Keratinocyte (primary cell): ENCODE data around the gene CCDC97. TPM values are rescaled to one million over a fixed set of nuclear protein-coding genes. Genes with fewer than 3 reads are reported as not detected.

Source experiments
- DNase-seq: peaks from one replicate; pipeline ENCODE4 v3.0.0-alpha.2; 2011; ENCODE audit warnings: low read depth, missing footprints, low spot score
- FAIRE-seq: peaks from 2 replicates; lab custom pipeline; 2011; peaks lifted over from hg19 to GRCh38; lab: Jason Lieb, UNC
- H2AFZ ChIP-seq: 2 replicates; pipeline ENCODE4 v1.6.0; 2012; ENCODE audit warnings: low read length, control low read depth, inconsistent platforms; ENCODE audit not compliant: control insufficient read depth
- H3K27ac ChIP-seq: 2 replicates; pipeline ENCODE4 v1.5.1; 2011; ENCODE audit warnings: low read length; ENCODE audit not compliant: control insufficient read depth, insufficient read depth
- H3K27me3 ChIP-seq: 3 replicates; pipeline ENCODE4 v1.6.0; 2011; ENCODE audit warnings: low read length; ENCODE audit not compliant: control insufficient read depth, insufficient read depth; ENCODE audit errors: extremely low read depth
- H3K36me3 ChIP-seq, 2 experiments: 2 replicates in 1 of 2; 3 replicates in 1 of 2; pipeline ENCODE4 v1.5.1; 2011; ENCODE audit warnings: low read length in 2 of 2, mild to moderate bottlenecking in 1 of 2; ENCODE audit not compliant: control insufficient read depth in 2 of 2, insufficient read depth in 2 of 2; ENCODE audit errors: extremely low read depth in 1 of 2
- H3K4me1 ChIP-seq: 3 replicates; pipeline ENCODE4 v1.5.1; 2011; ENCODE audit warnings: low read length; ENCODE audit not compliant: control insufficient read depth, insufficient read depth; ENCODE audit errors: extremely low read depth
- H3K4me2 ChIP-seq: 3 replicates; pipeline ENCODE4 v1.6.0; 2011; ENCODE audit warnings: low read depth, low read length; ENCODE audit not compliant: control insufficient read depth, insufficient read depth; ENCODE audit errors: extremely low read depth
- H3K4me3 ChIP-seq, 3 experiments: fragments of 200-600 bp in 1 of 3; sonication (generic) in 1 of 3; 2 replicates in 2 of 3; 3 replicates in 1 of 3; pipeline ENCODE4 v1.5.1; 2011 to 2016; ENCODE audit warnings: low read length in 3 of 3, mild to moderate bottlenecking in 3 of 3, control low read depth in 2 of 3, inconsistent platforms in 1 of 3, low read depth in 1 of 3, mixed read lengths in 1 of 3, mixed run types in 1 of 3, moderate library complexity in 1 of 3; ENCODE audit not compliant: control insufficient read depth in 2 of 3, insufficient read depth in 2 of 3; ENCODE audit errors: extremely low read depth in 1 of 3
- H3K79me2 ChIP-seq: 2 replicates; pipeline ENCODE4 v1.6.0; 2012; ENCODE audit warnings: low read length; ENCODE audit not compliant: control insufficient read depth, insufficient read depth
- H3K9ac ChIP-seq: 3 replicates; pipeline ENCODE4 v1.6.0; 2011; ENCODE audit warnings: low read length; ENCODE audit not compliant: control insufficient read depth, insufficient read depth; ENCODE audit errors: extremely low read depth
- H3K9me1 ChIP-seq: 3 replicates; pipeline ENCODE4 v1.6.0; 2011; ENCODE audit warnings: low read length; ENCODE audit not compliant: control insufficient read depth, insufficient read depth; ENCODE audit errors: extremely low read depth
- H3K9me3 ChIP-seq: 2 replicates; pipeline ENCODE4 v1.5.1; 2012; ENCODE audit warnings: low read depth, low read length; ENCODE audit not compliant: control insufficient read depth
- H4K20me1 ChIP-seq: 3 replicates; pipeline ENCODE4 v1.6.0; 2011; ENCODE audit warnings: low read length; ENCODE audit not compliant: control insufficient read depth, insufficient read depth; ENCODE audit errors: extremely low read depth
- EZH2 ChIP-seq: IDR thresholded peaks from one replicate; pipeline ENCODE4 v1.6.1; 2012; ENCODE audit warnings: inconsistent platforms, mild to moderate bottlenecking, low read length, moderate library complexity
- dilution Hi-C: fragments of 300-500 bp; cut with MboI; formaldehyde crosslinking; loops from one replicate; pipeline ENCODE4 v1.7.0; 2020; ENCODE audit warnings: low sequenced_read_pairs; ENCODE audit not compliant: extremely low pct_ligation_motif_present
- polyA plus RNA-seq, 5 experiments: library from polyadenylated mRNA; depleted of rRNA in 3 of 5; stranded (reverse) in 3 of 5; stranded (forward) in 1 of 5; unstranded in 1 of 5; fragments of >200 nt; gene quantifications; 1 replicate in 1 of 5; 2 replicates in 3 of 5; 3 replicates in 1 of 5; pipeline versions ENCODE4 v1.2.1 to v1.2.3, GENCODE V29; 2011 to 2012; ENCODE audit warnings: missing spikeins in 2 of 5, low read depth in 1 of 5, low replicate concordance in 1 of 5
- TF ChIP-seq, protein P1 (sequence below), 3 experiments: IDR thresholded peaks in 1 of 3; conservative IDR thresholded peaks in 1 of 3; optimal IDR thresholded peaks in 1 of 3; 2 replicates in 2 of 3; 3 replicates in 1 of 3; pipeline versions ENCODE3 to v1.5.1; 2011; ENCODE audit warnings: low read length in 3 of 3, mild to moderate bottlenecking in 3 of 3, moderate library complexity in 2 of 3, control low read depth in 1 of 3, inconsistent platforms in 1 of 3; ENCODE audit not compliant: insufficient read depth in 2 of 3; ENCODE audit errors: extremely low read depth in 1 of 3

Gene CCDC97
- polyA plus RNA-seq, 1 donor (not counting 4 experiments of a cell fraction or from before 2014, with no cell fraction given) = 6.8 TPM

DNA sequence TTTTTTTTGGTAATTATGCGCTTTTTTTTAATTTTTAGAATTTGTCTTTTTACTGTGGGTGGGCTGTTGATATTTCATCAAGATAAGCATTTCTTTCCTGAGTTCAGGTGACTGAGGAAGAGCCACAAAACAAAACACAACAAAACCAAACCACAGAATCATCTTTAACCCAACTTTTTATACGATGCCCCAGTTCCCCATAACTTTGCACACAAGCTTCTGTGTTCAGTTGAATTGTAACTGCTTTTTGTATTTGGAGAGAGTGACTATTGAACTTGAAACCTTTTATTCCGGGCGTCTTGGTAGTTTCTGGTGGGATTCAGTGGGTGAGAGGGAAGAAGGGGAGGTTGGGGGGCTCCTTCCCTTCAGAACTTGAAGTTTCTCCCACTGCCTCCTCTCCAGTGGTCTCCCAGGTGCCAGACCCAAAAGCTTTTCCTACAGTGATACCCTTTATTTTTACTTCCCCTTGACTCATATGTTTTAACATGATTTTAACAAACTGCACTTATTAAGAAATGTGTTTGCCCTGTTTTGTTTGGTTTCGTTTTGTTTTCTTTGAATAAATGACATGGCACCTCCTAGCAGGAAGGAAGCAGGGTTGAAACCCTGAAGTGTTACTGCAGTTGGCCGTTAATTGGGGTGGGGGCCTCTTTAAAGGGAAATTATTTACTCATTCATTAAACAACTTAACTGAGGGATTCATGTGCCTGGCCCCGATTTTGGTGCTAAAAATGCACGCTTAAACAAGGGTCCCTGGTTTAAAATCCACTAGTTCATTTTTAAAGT, 2.7 kb upstream of the CCDC97 start:
- DNase-seq = no peak
- no peaks in the 10 kb centered on the region for H3K9me1 ChIP-seq
- no peak overlapping the region for H3K27ac ChIP-seq
- H3K36me3 ChIP-seq = peaks cover 30 to 36% of the 10 kb centered on the region in 2 experiments
- H3K4me2 ChIP-seq = no peak overlapping the region
- H3K27me3 ChIP-seq = no peaks in the 10 kb centered on the region
- FAIRE-seq = no peak
- no peak overlapping the region for H3K4me3 ChIP-seq
- H3K4me1 ChIP-seq = peaks cover 24% of the 10 kb centered on the region
- peaks cover 16% of the 10 kb centered on the region for H3K79me2 ChIP-seq
- no peak overlapping the region for H3K9ac ChIP-seq
- H2AFZ ChIP-seq = no peak overlapping the region
- H4K20me1 ChIP-seq = no peaks in the 10 kb centered on the region
- TF ChIP-seq EZH2 = no peak
- TF ChIP-seq, protein P1, sequence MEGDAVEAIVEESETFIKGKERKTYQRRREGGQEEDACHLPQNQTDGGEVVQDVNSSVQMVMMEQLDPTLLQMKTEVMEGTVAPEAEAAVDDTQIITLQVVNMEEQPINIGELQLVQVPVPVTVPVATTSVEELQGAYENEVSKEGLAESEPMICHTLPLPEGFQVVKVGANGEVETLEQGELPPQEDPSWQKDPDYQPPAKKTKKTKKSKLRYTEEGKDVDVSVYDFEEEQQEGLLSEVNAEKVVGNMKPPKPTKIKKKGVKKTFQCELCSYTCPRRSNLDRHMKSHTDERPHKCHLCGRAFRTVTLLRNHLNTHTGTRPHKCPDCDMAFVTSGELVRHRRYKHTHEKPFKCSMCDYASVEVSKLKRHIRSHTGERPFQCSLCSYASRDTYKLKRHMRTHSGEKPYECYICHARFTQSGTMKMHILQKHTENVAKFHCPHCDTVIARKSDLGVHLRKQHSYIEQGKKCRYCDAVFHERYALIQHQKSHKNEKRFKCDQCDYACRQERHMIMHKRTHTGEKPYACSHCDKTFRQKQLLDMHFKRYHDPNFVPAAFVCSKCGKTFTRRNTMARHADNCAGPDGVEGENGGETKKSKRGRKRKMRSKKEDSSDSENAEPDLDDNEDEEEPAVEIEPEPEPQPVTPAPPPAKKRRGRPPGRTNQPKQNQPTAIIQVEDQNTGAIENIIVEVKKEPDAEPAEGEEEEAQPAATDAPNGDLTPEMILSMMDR (optimal IDR thresholded peaks at IDR 0.05 in 1 of 3, IDR thresholded peaks at IDR 0.05 in 1 of 3, conservative IDR thresholded peaks at IDR 0.05 in 1 of 3; ENCODE audit: extremely low read depth in 1 of 3, insufficient read depth in 2 of 3, low read length in 3 of 3) = no peak
- H3K9me3 ChIP-seq = no peaks in the 10 kb centered on the region
- dilution Hi-C loops = no loop called here

DNA sequence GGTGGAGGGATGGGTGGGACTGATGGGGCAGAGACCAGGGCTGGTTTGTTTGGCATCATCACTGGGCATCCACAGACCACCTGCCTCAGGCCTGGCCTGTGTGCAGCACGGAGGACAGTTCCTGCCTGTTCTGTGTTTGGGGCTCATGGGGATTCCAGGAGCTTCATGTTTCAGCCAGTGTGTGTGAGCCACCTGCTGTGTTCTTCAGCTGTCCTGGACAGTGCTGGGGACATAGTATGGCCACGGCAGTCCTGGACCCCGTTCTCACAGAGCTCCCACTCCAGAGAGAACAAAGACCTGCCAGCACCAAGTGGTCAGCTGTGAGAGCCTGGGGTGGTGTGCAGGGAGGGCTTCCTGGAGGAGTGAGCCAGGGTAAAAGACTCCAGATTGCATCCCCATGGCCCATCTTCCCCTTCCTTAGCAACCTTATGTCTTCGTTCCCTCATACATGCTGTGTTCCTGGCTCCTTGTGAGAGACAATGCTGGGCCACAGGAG, 2.0 kb upstream of the CCDC97 start:
- no peaks in the 10 kb centered on the region for H3K9me3 ChIP-seq

More for the DNA sequence above, 2.0 kb upstream of the CCDC97 start:
- Histone ChIP-seq H3K27me3 (no peaks in the 10 kb centered on the region), H3K9ac (peak overlapping the region; percentile 95), H3K9me1 (no peaks in the 10 kb centered on the region), H3K4me3 (no peak overlapping the region), H3K79me2 (peaks cover 23% of the 10 kb centered on the region), H4K20me1 (no peaks in the 10 kb centered on the region), H3K4me1 (peaks cover 24% of the 10 kb centered on the region), H3K36me3 (peaks cover 31 to 38% of the 10 kb centered on the region in 2 experiments), H2AFZ (no peak overlapping the region), H3K27ac (peak overlapping the region; percentile 97), H3K4me2 (no peak overlapping the region)
- no peak for FAIRE-seq
- dilution Hi-C loops = no loop called here
- TF ChIP-seq EZH2 = no peak
- TF ChIP-seq, protein P1 (optimal IDR thresholded peaks at IDR 0.05 in 1 of 3, IDR thresholded peaks at IDR 0.05 in 1 of 3, conservative IDR thresholded peaks at IDR 0.05 in 1 of 3; ENCODE audit: extremely low read depth in 1 of 3, insufficient read depth in 2 of 3, low read length in 3 of 3) = no peak
- no peak for DNase-seq
